HK-2 (cell line): Measurements from ENCODE around the gene RAPGEF1.
A peak's percentile ranks its signal among the peaks of the same experiment; 100 is the strongest.

ENCODE experiments used
- DNase-seq: peaks from one replicate; pipeline ENCODE4 v3.0.0-alpha.2; 2018; ENCODE audit not compliant: unreplicated experiment

RAPGEF1 gene

GRCh38 chr9:131606896-131607567 is 132.8 kb downstream of the RAPGEF1 start:
- no peak for DNase-seq

GRCh38 chr9:131605770-131606590 is 133.9 kb downstream of the RAPGEF1 start:
- DNase-seq = no peak

GRCh38 chr9:131603711-131604439 is 136.0 kb downstream of the RAPGEF1 start:
- no peak for DNase-seq

GRCh38 chr9:131603199-131603598 is 136.7 kb downstream of the RAPGEF1 start:
- DNase-seq = no peak

- no peak for DNase-seq
Observed at GRCh38 chr9:131601683-131602181, 138.1 kb downstream of the RAPGEF1 start.

- DNase-seq = no peak
Observed at GRCh38 chr9:131598121-131598520, 141.8 kb downstream of the RAPGEF1 start.

GRCh38 chr9:131597246-131597645 is 142.6 kb downstream of the RAPGEF1 start:
- DNase-seq = no peak

GRCh38 chr9:131596430-131596743 is 143.5 kb downstream of the RAPGEF1 start:
- DNase-seq = no peak

GRCh38 chr9:131595696-131596429 is 144.0 kb downstream of the RAPGEF1 start:
- no peak for DNase-seq

- DNase-seq = no peak
Observed at GRCh38 chr9:131594906-131595665, 144.8 kb downstream of the RAPGEF1 start.

- no peak for DNase-seq
Observed at GRCh38 chr9:131593936-131594665, 145.8 kb downstream of the RAPGEF1 start.

GRCh38 chr9:131593091-131593820 is 146.6 kb downstream of the RAPGEF1 start:
- DNase-seq = no peak

GRCh38 chr9:131591845-131592208 is 148.0 kb downstream of the RAPGEF1 start:
- no peak for DNase-seq

GRCh38 chr9:131590907-131591844 is 148.7 kb downstream of the RAPGEF1 start:
- peak; percentile 80 for DNase-seq

GRCh38 chr9:131590449-131590848 is 149.4 kb downstream of the RAPGEF1 start:
- no peak for DNase-seq

- DNase-seq = no peak
Observed at GRCh38 chr9:131589993-131590392, 149.9 kb downstream of the RAPGEF1 start.

- no peak for DNase-seq
Observed at GRCh38 chr9:131589124-131589711, 150.7 kb downstream of the RAPGEF1 start.

- no peak for DNase-seq
Observed at GRCh38 chr9:131588396-131588795, 151.5 kb downstream of the RAPGEF1 start.
